Measurements from ENCODE around the gene TMEM125.

The TMEM125 gene

GRCh38 chr1:43269627-43270375 is at the start of gene TMEM125:
TMEM125 (plus strand) TSS chr1:43269983; CDS start chr1:43272723, 2,740 bp downstream.
- TF ChIP-seq CTCF (IDR thresholded peaks at IDR 0.05) (no peak), ZFX (IDR thresholded peaks at IDR 0.05; ENCODE audit: borderline replicate concordance) (no peak)

GRCh38 chr1:43220905-43221778 is 48.6 kb upstream of the TMEM125 start:
- H3K27ac ChIP-seq, result no peak overlapping the region
- TF ChIP-seq ZFX (IDR thresholded peaks at IDR 0.05; ENCODE audit: borderline replicate concordance) (no peak), CTCF (IDR thresholded peaks at IDR 0.05) (no peak)

More at GRCh38 chr1:43269627-43270375, at the start of gene TMEM125:
- H3K27ac ChIP-seq, result peak within 1 kb of the TSS; percentile 47

GRCh38 chr1:43221797-43222196 is 48.0 kb upstream of the TMEM125 start:
- H3K27ac ChIP-seq, result no peak overlapping the region
- TF ChIP-seq CTCF (IDR thresholded peaks at IDR 0.05) (no peak), ZFX (IDR thresholded peaks at IDR 0.05; ENCODE audit: borderline replicate concordance) (no peak)

GRCh38 chr1:43222879-43223278 is 46.9 kb upstream of the TMEM125 start:
- TF ChIP-seq CTCF (IDR thresholded peaks at IDR 0.05), result no peak
- no peak for TF ChIP-seq ZFX (IDR thresholded peaks at IDR 0.05; ENCODE audit: borderline replicate concordance)
- no peak overlapping the region for H3K27ac ChIP-seq

GRCh38 chr1:43225168-43225567 is 44.6 kb upstream of the TMEM125 start:
- no peak overlapping the region for H3K27ac ChIP-seq
- TF ChIP-seq CTCF (IDR thresholded peaks at IDR 0.05) (no peak), ZFX (IDR thresholded peaks at IDR 0.05; ENCODE audit: borderline replicate concordance) (no peak)

- TF ChIP-seq ZFX (IDR thresholded peaks at IDR 0.05; ENCODE audit: borderline replicate concordance) (no peak), CTCF (IDR thresholded peaks at IDR 0.05) (peak; percentile 90)
- H3K27ac ChIP-seq, result no peak overlapping the region
Observed at GRCh38 chr1:43227143-43227764, 42.5 kb upstream of the TMEM125 start.
